ENCODE results near the gene ADPGK. TPM values are rescaled to one million over a fixed set of nuclear protein-coding genes. Genes with fewer than 3 reads are reported as not detected.

Gene ADPGK
- polyA plus RNA-seq: 10 to 100 TPM; 19.3 to 24.7 TPM

- peak within 1 kb of the TSS; percentile 75 to 97 for H3K4me3 ChIP-seq (ENCODE audit: low read depth in 1 of 2, low read length in 2 of 2)
- H3K36me3 ChIP-seq (ENCODE audit: control insufficient read depth in 2 of 2, insufficient read depth in 2 of 2, low read length in 1 of 2): no peaks in the 10 kb centered on the region
- H3K27me3 ChIP-seq (ENCODE audit: control insufficient read depth in 1 of 2, insufficient read depth in 2 of 2, low read length in 2 of 2): no peaks in the 10 kb centered on the region
- WGBS, 2 donors: 0 to 1% methylated on average over 68 of the region's 68 CpGs
- H3K27ac ChIP-seq (ENCODE audit: low read depth in 2 of 2, low read length in 1 of 2): peak within 1 kb of the TSS; percentile 89 to 99
- no peaks in the 10 kb centered on the region for H3K9me3 ChIP-seq (ENCODE audit: control insufficient read depth in 2 of 2, insufficient read depth in 1 of 2, low read depth in 1 of 2, low read length in 1 of 2)
- no peaks in the 10 kb centered on the region for H3K4me1 ChIP-seq (ENCODE audit: control insufficient read depth in 2 of 2, insufficient read depth in 2 of 2, low read length in 1 of 2)
Observed at GRCh38 chr15:72783640-72784455, at the start of gene ADPGK. Gene ADPGK, minus strand, starts transcription at chr15:72783758. Its CDS starts 67 bp downstream, at chr15:72783691.

GRCh38 chr15:72827226-72827625 lies 43.7 kb upstream of the ADPGK start:
- no peaks in the 10 kb centered on the region for H3K27me3 ChIP-seq (ENCODE audit: control insufficient read depth in 1 of 2, insufficient read depth in 2 of 2, low read length in 2 of 2)
- H3K4me3 ChIP-seq (ENCODE audit: low read depth in 1 of 2, low read length in 2 of 2): no peak overlapping the region
- no peaks in the 10 kb centered on the region for H3K4me1 ChIP-seq (ENCODE audit: control insufficient read depth in 2 of 2, insufficient read depth in 2 of 2, low read length in 1 of 2)
- no peaks in the 10 kb centered on the region for H3K9me3 ChIP-seq (ENCODE audit: control insufficient read depth in 2 of 2, insufficient read depth in 1 of 2, low read depth in 1 of 2, low read length in 1 of 2)
- no peaks in the 10 kb centered on the region for H3K36me3 ChIP-seq (ENCODE audit: control insufficient read depth in 2 of 2, insufficient read depth in 2 of 2, low read length in 1 of 2)
- H3K27ac ChIP-seq (ENCODE audit: low read depth in 2 of 2, low read length in 1 of 2): no peak overlapping the region

GRCh38 chr15:72826611-72827010 lies 43.1 kb upstream of the ADPGK start:
- WGBS, 2 donors: 94% methylated on average over 9 of the region's 9 CpGs
- H3K9me3 ChIP-seq (ENCODE audit: control insufficient read depth in 2 of 2, insufficient read depth in 1 of 2, low read depth in 1 of 2, low read length in 1 of 2): no peaks in the 10 kb centered on the region
- H3K4me1 ChIP-seq (ENCODE audit: control insufficient read depth in 2 of 2, insufficient read depth in 2 of 2, low read length in 1 of 2): no peaks in the 10 kb centered on the region
- H3K36me3 ChIP-seq (ENCODE audit: control insufficient read depth in 2 of 2, insufficient read depth in 2 of 2, low read length in 1 of 2): no peaks in the 10 kb centered on the region
- H3K4me3 ChIP-seq (ENCODE audit: low read depth in 1 of 2, low read length in 2 of 2): no peak overlapping the region
- H3K27me3 ChIP-seq (ENCODE audit: control insufficient read depth in 1 of 2, insufficient read depth in 2 of 2, low read length in 2 of 2): no peaks in the 10 kb centered on the region
- H3K27ac ChIP-seq (ENCODE audit: low read depth in 2 of 2, low read length in 1 of 2): no peak overlapping the region

- WGBS, 2 donors: 46 to 66% methylated on average over 4 of the region's 4 CpGs
Observed at GRCh38 chr15:72825829-72826228, 42.3 kb upstream of the ADPGK start.

GRCh38 chr15:72824781-72825180 lies 41.2 kb upstream of the ADPGK start:
- Histone ChIP-seq H3K36me3 (ENCODE audit: control insufficient read depth in 2 of 2, insufficient read depth in 2 of 2, low read length in 1 of 2) (no peaks in the 10 kb centered on the region), H3K27ac (ENCODE audit: low read depth in 2 of 2, low read length in 1 of 2) (no peak overlapping the region), H3K4me1 (ENCODE audit: control insufficient read depth in 2 of 2, insufficient read depth in 2 of 2, low read length in 1 of 2) (no peaks in the 10 kb centered on the region), H3K27me3 (ENCODE audit: control insufficient read depth in 1 of 2, insufficient read depth in 2 of 2, low read length in 2 of 2) (no peaks in the 10 kb centered on the region), H3K9me3 (ENCODE audit: control insufficient read depth in 2 of 2, insufficient read depth in 1 of 2, low read depth in 1 of 2, low read length in 1 of 2) (no peaks in the 10 kb centered on the region), H3K4me3 (ENCODE audit: low read depth in 1 of 2, low read length in 2 of 2) (no peak overlapping the region)
- WGBS, 2 donors: 84 to 85% methylated on average over 7 of the region's 7 CpGs

More at GRCh38 chr15:72825829-72826228, 42.3 kb upstream of the ADPGK start:
- Histone ChIP-seq H3K4me3 (ENCODE audit: low read depth in 1 of 2, low read length in 2 of 2) (no peak overlapping the region), H3K36me3 (ENCODE audit: control insufficient read depth in 2 of 2, insufficient read depth in 2 of 2, low read length in 1 of 2) (no peaks in the 10 kb centered on the region), H3K27ac (ENCODE audit: low read depth in 2 of 2, low read length in 1 of 2) (no peak overlapping the region), H3K27me3 (ENCODE audit: control insufficient read depth in 1 of 2, insufficient read depth in 2 of 2, low read length in 2 of 2) (no peaks in the 10 kb centered on the region), H3K4me1 (ENCODE audit: control insufficient read depth in 2 of 2, insufficient read depth in 2 of 2, low read length in 1 of 2) (no peaks in the 10 kb centered on the region), H3K9me3 (ENCODE audit: control insufficient read depth in 2 of 2, insufficient read depth in 1 of 2, low read depth in 1 of 2, low read length in 1 of 2) (no peaks in the 10 kb centered on the region)

- no peak overlapping the region for H3K4me3 ChIP-seq (ENCODE audit: low read depth in 1 of 2, low read length in 2 of 2)
- H3K27ac ChIP-seq (ENCODE audit: low read depth in 2 of 2, low read length in 1 of 2): no peak overlapping the region
- H3K9me3 ChIP-seq (ENCODE audit: control insufficient read depth in 2 of 2, insufficient read depth in 1 of 2, low read depth in 1 of 2, low read length in 1 of 2): no peaks in the 10 kb centered on the region
- H3K36me3 ChIP-seq (ENCODE audit: control insufficient read depth in 2 of 2, insufficient read depth in 2 of 2, low read length in 1 of 2): no peaks in the 10 kb centered on the region
- no peaks in the 10 kb centered on the region for H3K27me3 ChIP-seq (ENCODE audit: control insufficient read depth in 1 of 2, insufficient read depth in 2 of 2, low read length in 2 of 2)
- no peaks in the 10 kb centered on the region for H3K4me1 ChIP-seq (ENCODE audit: control insufficient read depth in 2 of 2, insufficient read depth in 2 of 2, low read length in 1 of 2)
- WGBS, 2 donors: 70 to 71% methylated on average over 14 of the region's 14 CpGs
Observed at GRCh38 chr15:72824112-72824511, 40.6 kb upstream of the ADPGK start.

GRCh38 chr15:72820278-72820677 lies 36.7 kb upstream of the ADPGK start:
- 71 to 84% methylated on average over 4 of the region's 4 CpGs for WGBS, 2 donors
- Histone ChIP-seq H3K27me3 (ENCODE audit: control insufficient read depth in 1 of 2, insufficient read depth in 2 of 2, low read length in 2 of 2) (no peaks in the 10 kb centered on the region), H3K4me3 (ENCODE audit: low read depth in 1 of 2, low read length in 2 of 2) (no peak overlapping the region), H3K4me1 (ENCODE audit: control insufficient read depth in 2 of 2, insufficient read depth in 2 of 2, low read length in 1 of 2) (no peaks in the 10 kb centered on the region), H3K27ac (ENCODE audit: low read depth in 2 of 2, low read length in 1 of 2) (no peak overlapping the region), H3K9me3 (ENCODE audit: control insufficient read depth in 2 of 2, insufficient read depth in 1 of 2, low read depth in 1 of 2, low read length in 1 of 2) (no peaks in the 10 kb centered on the region), H3K36me3 (ENCODE audit: control insufficient read depth in 2 of 2, insufficient read depth in 2 of 2, low read length in 1 of 2) (no peaks in the 10 kb centered on the region)

GRCh38 chr15:72818632-72819031 lies 35.1 kb upstream of the ADPGK start:
- 89% methylated on average over 6 of the region's 6 CpGs for WGBS, 2 donors
- Histone ChIP-seq H3K4me1 (ENCODE audit: control insufficient read depth in 2 of 2, insufficient read depth in 2 of 2, low read length in 1 of 2) (no peaks in the 10 kb centered on the region), H3K4me3 (ENCODE audit: low read depth in 1 of 2, low read length in 2 of 2) (no peak overlapping the region), H3K27me3 (ENCODE audit: control insufficient read depth in 1 of 2, insufficient read depth in 2 of 2, low read length in 2 of 2) (no peaks in the 10 kb centered on the region), H3K36me3 (ENCODE audit: control insufficient read depth in 2 of 2, insufficient read depth in 2 of 2, low read length in 1 of 2) (no peaks in the 10 kb centered on the region), H3K9me3 (ENCODE audit: control insufficient read depth in 2 of 2, insufficient read depth in 1 of 2, low read depth in 1 of 2, low read length in 1 of 2) (no peaks in the 10 kb centered on the region), H3K27ac (ENCODE audit: low read depth in 2 of 2, low read length in 1 of 2) (no peak overlapping the region)

- Histone ChIP-seq H3K4me3 (ENCODE audit: low read depth in 1 of 2, low read length in 2 of 2) (no peak overlapping the region), H3K27ac (ENCODE audit: low read depth in 2 of 2, low read length in 1 of 2) (no peak overlapping the region), H3K4me1 (ENCODE audit: control insufficient read depth in 2 of 2, insufficient read depth in 2 of 2, low read length in 1 of 2) (no peaks in the 10 kb centered on the region), H3K9me3 (ENCODE audit: control insufficient read depth in 2 of 2, insufficient read depth in 1 of 2, low read depth in 1 of 2, low read length in 1 of 2) (no peaks in the 10 kb centered on the region), H3K36me3 (ENCODE audit: control insufficient read depth in 2 of 2, insufficient read depth in 2 of 2, low read length in 1 of 2) (no peaks in the 10 kb centered on the region), H3K27me3 (ENCODE audit: control insufficient read depth in 1 of 2, insufficient read depth in 2 of 2, low read length in 2 of 2) (no peaks in the 10 kb centered on the region)
- 72 to 84% methylated on average over 8 of the region's 8 CpGs for WGBS, 2 donors
Observed at GRCh38 chr15:72813345-72814004, 29.9 kb upstream of the ADPGK start.

GRCh38 chr15:72809329-72809728 lies 25.8 kb upstream of the ADPGK start:
- Histone ChIP-seq H3K27me3 (ENCODE audit: control insufficient read depth in 1 of 2, insufficient read depth in 2 of 2, low read length in 2 of 2) (no peaks in the 10 kb centered on the region), H3K4me3 (ENCODE audit: low read depth in 1 of 2, low read length in 2 of 2) (no peak overlapping the region), H3K9me3 (ENCODE audit: control insufficient read depth in 2 of 2, insufficient read depth in 1 of 2, low read depth in 1 of 2, low read length in 1 of 2) (no peaks in the 10 kb centered on the region), H3K27ac (ENCODE audit: low read depth in 2 of 2, low read length in 1 of 2) (no peak overlapping the region), H3K36me3 (ENCODE audit: control insufficient read depth in 2 of 2, insufficient read depth in 2 of 2, low read length in 1 of 2) (no peaks in the 10 kb centered on the region), H3K4me1 (ENCODE audit: control insufficient read depth in 2 of 2, insufficient read depth in 2 of 2, low read length in 1 of 2) (no peaks in the 10 kb centered on the region)
- 57 to 67% methylated on average over 4 of the region's 4 CpGs for WGBS, 2 donors
